ENCODE results near the gene PRCP.

The PRCP gene

GRCh38 chr11:82775736-82776346 lies 124.4 kb downstream of the PRCP start:
- no peak for DNase-seq

DNA sequence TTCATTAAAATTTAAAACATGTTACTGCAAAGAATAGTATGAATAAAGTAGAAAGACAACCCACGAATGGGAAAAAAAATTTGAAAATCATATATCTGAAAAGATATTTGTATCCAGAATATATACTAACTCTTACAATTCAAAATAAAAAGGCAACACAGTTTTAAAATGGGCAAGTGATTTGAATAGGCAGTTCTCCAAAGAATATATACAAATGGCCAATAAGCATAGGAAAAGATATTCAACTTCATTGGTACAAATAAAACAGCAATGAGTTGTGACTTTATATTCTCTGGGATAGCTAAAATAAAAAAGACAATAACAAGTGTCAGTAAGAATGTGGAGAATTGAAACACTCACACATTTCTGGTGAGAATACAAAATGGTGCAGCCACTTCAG lies 125.0 kb downstream of the PRCP start:
- DNase-seq: no peak
